HEK293T (cell line): Measurements from ENCODE around the gene TSEN2.
"Not testable (repeated sequence)": the region's sequence is repeated elsewhere in the genome, so short reads cannot be mapped to it uniquely, and the experiment has no call there.

Experiments used
- CTCF ChIA-PET: fragments of 350-600 bp; formaldehyde crosslinking; extraction: SDS; loops from one replicate; lab custom pipeline; 2021; ENCODE audit warnings: antibody characterized with exemption, inconsistent platforms; lab: Yijun Ruan, JAX
- POLR2A ChIA-PET: fragments of 350-600 bp; formaldehyde crosslinking; extraction: SDS; loops from one replicate; lab custom pipeline; 2020; ENCODE audit warnings: antibody characterized with exemption, inconsistent platforms; lab: Yijun Ruan, JAX
- DNase-seq: peaks from one replicate; pipeline ENCODE4 v3.0.0; 2012; ENCODE audit warnings: mixed read lengths; ENCODE audit errors: extremely low spot score
- ARNT ChIP-seq: fragments of 450-650 bp; IDR thresholded peaks from 2 replicates; pipeline ENCODE4 v1.6.1; 2017; ENCODE audit warnings: mild to moderate bottlenecking
- BHLHE40 ChIP-seq: fragments of 450-650 bp; IDR thresholded peaks from 2 replicates; pipeline ENCODE4 v1.6.1; 2016; ENCODE audit warnings: mild to moderate bottlenecking, moderate library complexity, borderline replicate concordance
- CTBP1 ChIP-seq: fragments of 450-650 bp; IDR thresholded peaks from 2 replicates; pipeline ENCODE4 v1.6.1; 2016; ENCODE audit warnings: borderline replicate concordance
- ELF4 ChIP-seq: fragments of 450-650 bp; IDR thresholded peaks from 2 replicates; pipeline ENCODE4 v1.6.1; 2017; ENCODE audit warnings: antibody characterized with exemption
- FOXA1 ChIP-seq: fragments of 450-650 bp; IDR thresholded peaks from 2 replicates; pipeline ENCODE4 v1.6.1; 2016; ENCODE audit warnings: mild to moderate bottlenecking
- FOXK2 ChIP-seq: fragments of 450-650 bp; IDR thresholded peaks from 2 replicates; pipeline ENCODE4 v1.6.1; 2016; ENCODE audit warnings: mild to moderate bottlenecking
- FOXM1 ChIP-seq: fragments of 450-650 bp; IDR thresholded peaks from 2 replicates; pipeline ENCODE4 v1.6.1; 2017; ENCODE audit warnings: mild to moderate bottlenecking, borderline replicate concordance
- HDGF ChIP-seq: fragments of 450-650 bp; IDR thresholded peaks from 2 replicates; pipeline ENCODE4 v1.6.1; 2017; ENCODE audit warnings: antibody characterized with exemption, borderline replicate concordance
- L3MBTL2 ChIP-seq: fragments of 450-650 bp; conservative IDR thresholded peaks from 2 replicates; pipeline ENCODE4 v1.6.1; 2016; ENCODE audit warnings: mild to moderate bottlenecking
- LEF1 ChIP-seq: fragments of 450-650 bp; IDR thresholded peaks from 2 replicates; pipeline ENCODE4 v1.6.1; 2017; ENCODE audit warnings: mild to moderate bottlenecking, borderline replicate concordance
- NFRKB ChIP-seq: fragments of 450-650 bp; IDR thresholded peaks from 2 replicates; pipeline ENCODE4 v1.6.1; 2016; ENCODE audit warnings: mild to moderate bottlenecking, moderate library complexity
- SP1 ChIP-seq: fragments of 450-650 bp; IDR thresholded peaks from 2 replicates; pipeline ENCODE4 v1.6.1; 2017
- SUZ12 ChIP-seq: fragments of 450-650 bp; IDR thresholded peaks from 2 replicates; pipeline ENCODE4 v1.6.1; 2016; ENCODE audit warnings: mild to moderate bottlenecking
- TARDBP ChIP-seq: fragments of 450-650 bp; IDR thresholded peaks from 2 replicates; pipeline ENCODE4 v1.6.1; 2016
- ZNF384 ChIP-seq: fragments of 450-650 bp; IDR thresholded peaks from 2 replicates; pipeline ENCODE4 v1.6.1; 2016
- TF ChIP-seq, protein P1 (sequence below): fragments of 450-650 bp; IDR thresholded peaks from 2 replicates; pipeline ENCODE4 v1.6.1; 2016

Gene TSEN2

GRCh38 chr3:12445523-12446240 is 38.6 kb upstream of the TSEN2 start:
- ChIA-PET CTCF (no interaction called here), POLR2A (no interaction called here)
- no peak for DNase-seq
- no peak for TF ChIP-seq FOXA1
- TF ChIP-seq SUZ12 = no peak
- no peak for TF ChIP-seq L3MBTL2
- no peak for TF ChIP-seq ELF4
- TF ChIP-seq CTBP1 = no peak
- TF ChIP-seq TARDBP = no peak
- no peak for TF ChIP-seq NFRKB
- TF ChIP-seq FOXM1 = no peak
- no peak for TF ChIP-seq BHLHE40
- TF ChIP-seq, protein P1, sequence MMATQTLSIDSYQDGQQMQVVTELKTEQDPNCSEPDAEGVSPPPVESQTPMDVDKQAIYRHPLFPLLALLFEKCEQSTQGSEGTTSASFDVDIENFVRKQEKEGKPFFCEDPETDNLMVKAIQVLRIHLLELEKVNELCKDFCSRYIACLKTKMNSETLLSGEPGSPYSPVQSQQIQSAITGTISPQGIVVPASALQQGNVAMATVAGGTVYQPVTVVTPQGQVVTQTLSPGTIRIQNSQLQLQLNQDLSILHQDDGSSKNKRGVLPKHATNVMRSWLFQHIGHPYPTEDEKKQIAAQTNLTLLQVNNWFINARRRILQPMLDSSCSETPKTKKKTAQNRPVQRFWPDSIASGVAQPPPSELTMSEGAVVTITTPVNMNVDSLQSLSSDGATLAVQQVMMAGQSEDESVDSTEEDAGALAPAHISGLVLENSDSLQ = no peak
- TF ChIP-seq ARNT = no peak
- TF ChIP-seq SP1 = no peak
- no peak for TF ChIP-seq ZNF384
- TF ChIP-seq LEF1 = no peak
- TF ChIP-seq HDGF = no peak

DNA sequence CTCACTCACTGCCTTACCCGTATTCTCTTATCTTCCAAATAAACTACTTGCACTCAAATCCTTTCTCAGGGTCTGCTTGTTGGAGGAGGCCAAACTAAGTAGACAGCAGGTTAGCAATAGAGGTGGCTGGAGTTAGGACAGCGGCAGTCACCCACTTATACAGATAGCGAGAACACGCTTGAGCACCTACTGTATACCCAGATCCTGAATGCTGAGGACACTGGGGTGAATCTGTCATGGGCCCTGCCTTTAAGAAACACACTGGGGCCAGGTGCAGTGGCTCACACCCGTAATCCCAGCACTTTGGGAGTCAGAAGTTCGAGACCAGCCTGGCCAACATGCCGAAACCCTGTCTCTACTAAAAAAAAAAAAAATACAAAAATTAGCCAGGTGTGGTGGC is 38.0 kb upstream of the TSEN2 start:
- DNase-seq = no peak
- ChIA-PET CTCF (no interaction called here), POLR2A (no interaction called here)
- TF ChIP-seq FOXM1 (no peak), LEF1 (no peak), CTBP1 (no peak), NFRKB (no peak), ARNT (no peak), SP1 (no peak), ELF4 (no peak), BHLHE40 (no peak), L3MBTL2 (no peak), SUZ12 (no peak), TARDBP (no peak), ZNF384 (no peak), FOXA1 (no peak)
- TF ChIP-seq, protein P1 = no peak

- DNase-seq = no peak
- POLR2A ChIA-PET = no interaction called here
- CTCF ChIA-PET = no interaction called here
- no peak for TF ChIP-seq LEF1
- no peak for TF ChIP-seq HDGF
- TF ChIP-seq BHLHE40 = no peak
- no peak for TF ChIP-seq ELF4
- no peak for TF ChIP-seq FOXA1
- no peak for TF ChIP-seq FOXM1
- TF ChIP-seq TARDBP = no peak
- TF ChIP-seq SUZ12 = no peak
- TF ChIP-seq, protein P1 = no peak
- TF ChIP-seq ZNF384 = no peak
- TF ChIP-seq L3MBTL2 = no peak
- TF ChIP-seq FOXK2 = no peak
Observed at GRCh38 chr3:12447075-12447474, 37.2 kb upstream of the TSEN2 start.

GRCh38 chr3:12448404-12449202 is 35.7 kb upstream of the TSEN2 start:
- POLR2A ChIA-PET, DNase-seq, CTCF ChIA-PET: not testable (repeated sequence)

GRCh38 chr3:12449889-12450682 is 34.2 kb upstream of the TSEN2 start:
- no peak for DNase-seq
- TF ChIP-seq HDGF = no peak
- TF ChIP-seq, protein P1 = no peak
- no peak for TF ChIP-seq FOXK2
- no peak for TF ChIP-seq ELF4
- TF ChIP-seq SP1 = no peak
- TF ChIP-seq L3MBTL2 = no peak
- CTCF ChIA-PET = interaction anchor here (0.6 kb wide), 2 partner anchors 80 to 152 kb away, joined by 3 read pairs; no protein-coding TSS in a partner anchor
- POLR2A ChIA-PET = no interaction called here
